Immature natural killer cell (primary cell): Measurements from ENCODE around the gene FSIP1. TPM values are rescaled to one million over a fixed set of nuclear protein-coding genes. Genes with fewer than 3 reads are reported as not detected.

Source experiments
- DNase-seq, 3 donors: peaks; one replicate each; pipeline ENCODE4 v3.0.0; 2022; ENCODE audit warnings: mixed read lengths in 1 of 3
- H3K27ac Mint-ChIP-seq, 6 donors: one replicate each; pipeline ENCODE4 v1.8.0; 2020; ENCODE audit warnings: mixed read lengths in 6 of 6, mild to moderate bottlenecking in 5 of 6, inconsistent platforms in 4 of 6, moderate library complexity in 3 of 6
- H3K27me3 Mint-ChIP-seq, 3 donors: one replicate each; pipeline ENCODE4 v1.8.0; 2020 to 2021; ENCODE audit warnings: low read depth in 3 of 3, mild to moderate bottlenecking in 3 of 3, mixed read lengths in 3 of 3, moderate library complexity in 3 of 3, inconsistent platforms in 1 of 3
- H3K36me3 Mint-ChIP-seq, 3 donors: one replicate each; pipeline ENCODE4 v1.8.0; 2020; ENCODE audit warnings: mixed read lengths in 3 of 3, inconsistent platforms in 2 of 3, mild to moderate bottlenecking in 2 of 3
- H3K4me1 Mint-ChIP-seq, 2 donors: one replicate each; pipeline ENCODE4 v1.8.0; 2020; ENCODE audit warnings: inconsistent platforms in 2 of 2, mild to moderate bottlenecking in 2 of 2, mixed read lengths in 2 of 2, moderate library complexity in 1 of 2
- H3K4me3 Mint-ChIP-seq, 5 donors: one replicate each; pipeline ENCODE4 v1.8.0; 2020; ENCODE audit warnings: mild to moderate bottlenecking in 5 of 5, mixed read lengths in 5 of 5, inconsistent platforms in 3 of 5, moderate library complexity in 3 of 5
- H3K9me3 Mint-ChIP-seq, 6 donors: one replicate each; pipeline ENCODE4 v1.8.0; 2020; ENCODE audit warnings: mild to moderate bottlenecking in 6 of 6, mixed read lengths in 6 of 6, inconsistent platforms in 4 of 6, moderate library complexity in 3 of 6
- polyA plus RNA-seq, 3 donors: library from polyadenylated mRNA; unstranded; fragments of 300-500 nt; fragmentation: Illumina TruSeq; gene quantifications; one replicate each; pipeline ENCODE4 v1.2.3, GENCODE V29; 2021

FSIP1 gene
- polyA plus RNA-seq, 3 donors from 2014 or later, result 1.3 to 3.0 (median 2.0) TPM

GRCh38 chr15:39717134-39717533 lies 65.5 kb downstream of the FSIP1 start:
- H3K36me3 Mint-ChIP-seq, result no peaks in the 10 kb centered on the region

DNA sequence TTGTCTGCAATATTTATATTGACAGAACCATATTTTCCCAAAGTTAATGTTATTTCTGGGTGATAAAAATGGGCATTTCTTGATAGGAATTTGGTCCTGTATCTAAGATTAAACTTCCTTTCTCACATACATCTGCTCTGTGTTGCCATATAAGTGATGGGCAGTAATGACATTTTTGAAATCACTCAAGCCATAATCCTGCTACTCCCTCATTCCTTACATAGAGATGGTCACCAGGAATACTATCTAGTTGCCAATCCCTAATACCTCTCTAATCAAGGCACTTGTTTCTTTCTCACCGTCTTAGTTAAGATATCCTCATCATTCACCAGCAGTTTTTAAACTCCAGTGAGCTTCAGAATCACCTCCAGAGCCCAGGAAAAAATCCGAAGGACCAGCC lies 68.4 kb downstream of the FSIP1 start:
- H3K9me3 Mint-ChIP-seq, result peaks cover 0 to 2% (median under 1%) of the 10 kb centered on the region in 6 donors
- peaks cover 0 to 7% (median 6%) of the 10 kb centered on the region in 3 donors for H3K36me3 Mint-ChIP-seq
- H3K4me3 Mint-ChIP-seq, result no peak overlapping the region
- H3K27ac Mint-ChIP-seq, result peak overlapping the region in 1 of 6 donors; percentile 20
- no peak for DNase-seq
- H3K27me3 Mint-ChIP-seq, result peaks cover 5 to 8% (median 6%) of the 10 kb centered on the region in 3 donors
- peaks cover 29 to 30% of the 10 kb centered on the region in 2 donors for H3K4me1 Mint-ChIP-seq

More at GRCh38 chr15:39717134-39717533, 65.5 kb downstream of the FSIP1 start:
- H3K27ac Mint-ChIP-seq, result peak overlapping the region in 4 of 6 donors; percentile 43 to 78 (median 62)
- H3K4me1 Mint-ChIP-seq, result peaks cover 42 to 51% of the 10 kb centered on the region in 2 donors
- peaks cover 0 to 2% (median 0%) of the 10 kb centered on the region in 6 donors for H3K9me3 Mint-ChIP-seq
- H3K4me3 Mint-ChIP-seq, result no peak overlapping the region
- H3K27me3 Mint-ChIP-seq, result peaks cover 5 to 8% (median 6%) of the 10 kb centered on the region in 3 donors
- no peak for DNase-seq

DNA sequence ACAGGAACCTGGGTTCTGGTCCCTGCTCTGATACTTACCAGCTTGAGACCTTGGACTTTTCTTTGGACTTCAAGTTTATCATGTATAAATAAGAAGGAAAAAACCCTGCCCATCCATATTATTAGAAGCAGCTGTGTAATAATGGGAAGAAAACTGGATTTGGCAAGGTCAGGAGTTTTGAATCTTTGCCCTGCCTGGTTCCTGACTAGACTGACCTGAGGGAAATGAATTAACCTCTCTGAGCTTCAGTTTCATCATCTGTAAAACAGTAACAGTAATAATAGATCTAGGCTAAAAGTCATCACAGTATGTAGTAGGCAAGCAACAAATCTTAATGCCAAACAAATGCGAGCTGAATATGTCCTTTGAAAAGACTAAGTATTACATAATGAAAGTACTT lies 68.8 kb downstream of the FSIP1 start:
- H3K27me3 Mint-ChIP-seq, result peaks cover 5 to 8% (median 6%) of the 10 kb centered on the region in 3 donors
- H3K9me3 Mint-ChIP-seq, result peaks cover 0 to 2% (median under 1%) of the 10 kb centered on the region in 6 donors
- no peak for DNase-seq
- H3K27ac Mint-ChIP-seq, result peak overlapping the region in 1 of 6 donors; percentile 20
- H3K4me3 Mint-ChIP-seq, result no peak overlapping the region
- H3K36me3 Mint-ChIP-seq, result peaks cover 0 to 7% (median 6%) of the 10 kb centered on the region in 3 donors
- peaks cover 29 to 30% of the 10 kb centered on the region in 2 donors for H3K4me1 Mint-ChIP-seq

- no peak for DNase-seq
- peaks cover 0 to 2% (median 0%) of the 10 kb centered on the region in 6 donors for H3K9me3 Mint-ChIP-seq
- no peak overlapping the region for H3K27ac Mint-ChIP-seq
- H3K4me3 Mint-ChIP-seq, result no peak overlapping the region
- peaks cover 0 to 7% (median 6%) of the 10 kb centered on the region in 3 donors for H3K36me3 Mint-ChIP-seq
- peaks cover 9 to 10% of the 10 kb centered on the region in 2 donors for H3K4me1 Mint-ChIP-seq
- peaks cover 0 to 1% (median 1%) of the 10 kb centered on the region in 3 donors for H3K27me3 Mint-ChIP-seq
These were observed 72.0 kb downstream of the FSIP1 start for GRCh38 chr15:39710681-39711080.

- Mint-ChIP-seq H3K4me3 (no peak overlapping the region), H3K4me1 (peaks cover 2 to 3% of the 10 kb centered on the region in 2 donors), H3K9me3 (peaks cover 0 to 2% (median 0%) of the 10 kb centered on the region in 6 donors), H3K27me3 (peaks cover 0 to 1% (median 0%) of the 10 kb centered on the region in 3 donors), H3K27ac (no peak overlapping the region), H3K36me3 (peaks cover 0 to 7% (median 6%) of the 10 kb centered on the region in 3 donors)
- no peak for DNase-seq
These were observed 72.7 kb downstream of the FSIP1 start for GRCh38 chr15:39709941-39710340.

DNA sequence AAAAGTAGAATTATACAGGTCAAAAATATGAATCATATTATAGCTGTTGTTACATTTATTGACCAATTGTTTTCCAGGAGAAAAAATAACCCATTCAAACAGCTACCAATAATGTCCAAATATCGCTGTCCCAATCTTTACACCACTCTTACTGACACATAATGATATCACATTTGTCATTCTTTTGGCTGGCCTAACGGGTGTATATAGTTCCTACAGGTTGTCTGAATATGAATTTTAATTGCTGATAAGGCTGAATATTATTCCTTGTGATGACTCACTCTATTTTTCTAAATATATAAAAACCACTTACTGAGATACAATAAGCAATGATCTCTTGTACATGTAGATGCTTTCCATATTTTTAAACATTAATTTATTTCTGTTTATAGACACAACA lies 76.4 kb downstream of the FSIP1 start:
- Mint-ChIP-seq H3K27ac (no peak overlapping the region), H3K4me3 (no peak overlapping the region), H3K4me1 (peaks cover 0 to 11% of the 10 kb centered on the region in 2 donors), H3K9me3 (peaks cover 0 to under 1% (median 0%) of the 10 kb centered on the region in 6 donors), H3K27me3 (no peaks in the 10 kb centered on the region), H3K36me3 (peaks cover 0 to 7% (median 6%) of the 10 kb centered on the region in 3 donors)
- DNase-seq, result no peak

DNA sequence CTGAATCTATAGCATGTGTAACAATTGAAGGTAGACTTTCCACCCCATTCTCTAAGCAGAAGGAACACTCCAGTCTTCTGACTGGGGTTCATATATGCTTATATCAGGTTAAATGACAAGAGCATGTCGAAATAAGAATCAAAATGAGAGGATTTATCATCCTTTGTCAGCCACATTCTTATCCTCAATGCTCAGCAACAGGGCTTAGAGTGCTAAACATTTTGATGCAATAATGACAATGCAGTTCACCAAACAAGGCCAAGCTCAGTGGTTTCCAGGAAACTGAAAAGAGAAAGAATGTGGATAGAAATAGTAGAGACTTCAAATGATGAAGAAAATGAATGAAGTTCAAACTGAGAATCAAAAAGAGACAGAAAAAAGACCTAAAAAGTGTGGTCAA lies 78.0 kb downstream of the FSIP1 start:
- Mint-ChIP-seq H3K27ac (no peak overlapping the region), H3K27me3 (no peaks in the 10 kb centered on the region), H3K9me3 (no peaks in the 10 kb centered on the region), H3K4me3 (no peak overlapping the region), H3K4me1 (peaks cover 0 to 11% of the 10 kb centered on the region in 2 donors), H3K36me3 (no peaks in the 10 kb centered on the region)
- no peak for DNase-seq

DNA sequence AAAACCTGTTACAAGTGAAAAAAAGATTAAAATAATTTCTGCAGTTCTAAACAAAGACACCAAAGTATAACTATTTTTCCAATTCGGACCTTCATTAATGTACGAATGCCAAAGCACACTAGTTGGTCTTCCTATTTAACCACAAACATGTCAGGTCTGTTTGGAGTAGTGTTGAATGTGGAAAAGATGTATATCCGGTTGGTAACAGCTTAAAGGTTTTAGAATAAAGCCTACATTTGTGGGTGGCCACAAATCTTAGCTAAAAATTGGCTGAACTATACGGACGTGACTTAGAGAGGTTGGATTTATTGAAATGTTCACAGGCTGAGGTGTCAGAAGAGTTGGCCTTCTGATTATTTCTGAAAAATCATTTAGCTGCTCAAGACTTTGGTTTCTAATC lies 78.4 kb downstream of the FSIP1 start:
- H3K27me3 Mint-ChIP-seq, result no peaks in the 10 kb centered on the region

GRCh38 chr15:39701988-39702387 lies 80.7 kb downstream of the FSIP1 start:
- Mint-ChIP-seq H3K4me3 (no peak overlapping the region), H3K27ac (peak overlapping the region in 1 of 6 donors; percentile 17), H3K4me1 (peaks cover 0 to 11% of the 10 kb centered on the region in 2 donors), H3K9me3 (no peaks in the 10 kb centered on the region), H3K27me3 (no peaks in the 10 kb centered on the region), H3K36me3 (no peaks in the 10 kb centered on the region)
- DNase-seq, result no peak

More for the DNA sequence above, 78.4 kb downstream of the FSIP1 start:
- H3K27ac Mint-ChIP-seq, result no peak overlapping the region
- DNase-seq, result no peak
- no peak overlapping the region for H3K4me3 Mint-ChIP-seq
- H3K9me3 Mint-ChIP-seq, result no peaks in the 10 kb centered on the region
- peaks cover 0 to 11% of the 10 kb centered on the region in 2 donors for H3K4me1 Mint-ChIP-seq
- no peaks in the 10 kb centered on the region for H3K36me3 Mint-ChIP-seq

- H3K27ac Mint-ChIP-seq, result no peak overlapping the region
- no peaks in the 10 kb centered on the region for H3K36me3 Mint-ChIP-seq
- DNase-seq, result no peak
- H3K4me3 Mint-ChIP-seq, result no peak overlapping the region
- H3K9me3 Mint-ChIP-seq, result no peaks in the 10 kb centered on the region
- H3K27me3 Mint-ChIP-seq, result peaks cover 0 to 2% (median 0%) of the 10 kb centered on the region in 3 donors
- H3K4me1 Mint-ChIP-seq, result peaks cover 0 to 11% of the 10 kb centered on the region in 2 donors
These were observed 82.3 kb downstream of the FSIP1 start for GRCh38 chr15:39700375-39700700.

- H3K36me3 Mint-ChIP-seq, result no peaks in the 10 kb centered on the region
- no peaks in the 10 kb centered on the region for H3K9me3 Mint-ChIP-seq
- no peak overlapping the region for H3K27ac Mint-ChIP-seq
- no peak overlapping the region for H3K4me3 Mint-ChIP-seq
- no peak for DNase-seq
- H3K27me3 Mint-ChIP-seq, result peaks cover 0 to 2% (median 0%) of the 10 kb centered on the region in 3 donors
- H3K4me1 Mint-ChIP-seq, result peaks cover 0 to 11% of the 10 kb centered on the region in 2 donors
These were observed 82.9 kb downstream of the FSIP1 start for GRCh38 chr15:39699516-39700374.

DNA sequence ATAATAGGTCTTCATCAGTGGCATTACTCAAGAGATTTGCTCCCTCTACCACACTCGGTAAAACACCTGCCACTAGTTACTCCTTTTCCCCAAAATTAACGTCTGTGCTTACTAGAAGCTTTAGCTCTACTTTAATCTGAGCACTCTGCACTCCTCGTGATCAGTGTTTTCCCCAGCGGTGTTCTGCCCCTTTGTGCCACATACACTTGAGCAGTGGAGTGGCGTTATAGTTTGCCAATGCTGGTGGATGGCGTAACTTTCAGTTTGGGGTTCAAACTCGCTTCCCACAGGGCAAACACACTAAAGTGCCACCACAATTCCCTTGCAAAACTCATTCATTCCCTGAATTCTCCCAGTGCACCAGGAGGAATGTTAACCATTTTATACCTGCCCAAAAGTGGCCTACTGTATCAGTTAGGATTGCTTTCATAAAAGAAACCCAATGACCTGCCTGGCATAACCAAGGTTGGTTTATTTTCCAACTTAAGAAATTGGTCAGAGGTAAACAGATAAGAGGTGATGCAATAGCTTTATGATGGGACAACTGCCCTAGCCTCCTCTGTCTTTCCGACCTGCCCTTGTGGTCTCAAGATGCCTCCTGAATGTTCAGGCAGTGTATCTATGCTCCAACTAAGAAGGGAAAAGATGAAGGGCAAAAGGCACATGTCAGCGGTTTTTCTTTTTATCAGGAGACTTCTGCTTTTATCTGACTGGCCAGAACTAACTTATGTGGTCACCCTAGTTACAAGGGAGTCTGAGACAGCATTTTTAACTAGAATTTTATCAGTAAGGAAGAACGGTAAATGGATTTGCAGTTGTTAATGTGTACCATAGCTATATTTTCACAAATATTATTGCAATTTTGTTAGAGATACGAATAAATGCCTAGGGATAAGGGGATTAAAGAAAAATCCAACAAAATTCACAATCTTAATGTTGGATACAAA lies 83.9 kb downstream of the FSIP1 start:
- peaks cover 0 to 11% of the 10 kb centered on the region in 2 donors for H3K4me1 Mint-ChIP-seq
- H3K27ac Mint-ChIP-seq, result no peak overlapping the region

DNA sequence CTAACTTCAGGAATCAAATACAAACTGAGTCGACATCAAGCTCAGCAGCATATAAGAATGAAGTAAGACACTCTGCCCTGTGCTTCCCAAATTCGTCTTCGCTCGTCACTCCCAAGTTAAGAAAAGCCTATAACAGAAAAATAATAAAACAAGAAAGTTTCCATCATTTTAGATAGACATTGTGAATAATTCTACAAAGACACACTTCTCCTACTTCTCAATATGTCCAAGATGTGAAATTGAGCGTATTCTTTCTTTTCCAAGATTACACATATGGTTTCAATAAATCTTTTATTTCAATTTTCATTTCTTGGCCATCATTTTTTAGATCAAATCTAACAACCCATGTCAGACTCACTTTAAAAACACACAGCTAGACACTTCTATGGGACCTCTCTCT lies 85.1 kb downstream of the FSIP1 start:
- Mint-ChIP-seq H3K4me3 (no peak overlapping the region), H3K27ac (no peak overlapping the region)

More for the DNA sequence above, 83.9 kb downstream of the FSIP1 start:
- Mint-ChIP-seq H3K27me3 (peaks cover 0 to 2% (median 0%) of the 10 kb centered on the region in 3 donors), H3K36me3 (no peaks in the 10 kb centered on the region), H3K4me3 (no peak overlapping the region), H3K9me3 (no peaks in the 10 kb centered on the region)
- DNase-seq, result no peak

More for the DNA sequence above, 85.1 kb downstream of the FSIP1 start:
- H3K36me3 Mint-ChIP-seq, result no peaks in the 10 kb centered on the region
- no peaks in the 10 kb centered on the region for H3K9me3 Mint-ChIP-seq
- H3K27me3 Mint-ChIP-seq, result peaks cover 0 to 2% (median 0%) of the 10 kb centered on the region in 3 donors
- no peak for DNase-seq
- H3K4me1 Mint-ChIP-seq, result peaks cover 0 to 9% of the 10 kb centered on the region in 2 donors
